ENCODE measurements around the gene GPX7.
A peak's percentile ranks its signal among the peaks of the same experiment; 100 is the strongest.

The GPX7 gene

DNA sequence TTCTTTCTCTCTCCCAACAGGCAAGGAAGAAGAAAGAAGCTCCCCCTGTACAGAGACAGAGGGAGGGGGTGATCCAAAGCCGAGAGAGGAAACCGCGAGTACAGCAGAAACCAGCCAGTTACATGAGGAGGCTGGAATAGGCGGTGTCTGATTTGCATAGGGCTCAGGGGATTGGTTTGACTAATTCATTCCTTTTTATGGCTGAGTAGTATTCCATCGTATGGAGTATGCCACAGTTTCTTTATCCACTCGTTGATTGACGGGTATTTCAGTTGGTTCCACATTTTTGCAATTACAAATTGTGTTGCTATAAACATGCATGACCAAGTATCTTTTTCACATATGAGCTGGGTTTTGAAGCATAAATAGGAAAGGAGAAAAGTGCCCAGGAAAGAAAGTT lies 3.4 kb upstream of the GPX7 start:
- no peak for DNase-seq
- TF ChIP-seq GATA1 (IDR thresholded peaks at IDR 0.05; ENCODE audit: low read depth, low read length) = no peak
- no peak for TF ChIP-seq POLR2A (IDR thresholded peaks at IDR 0.05; ENCODE audit: low read length)

DNA sequence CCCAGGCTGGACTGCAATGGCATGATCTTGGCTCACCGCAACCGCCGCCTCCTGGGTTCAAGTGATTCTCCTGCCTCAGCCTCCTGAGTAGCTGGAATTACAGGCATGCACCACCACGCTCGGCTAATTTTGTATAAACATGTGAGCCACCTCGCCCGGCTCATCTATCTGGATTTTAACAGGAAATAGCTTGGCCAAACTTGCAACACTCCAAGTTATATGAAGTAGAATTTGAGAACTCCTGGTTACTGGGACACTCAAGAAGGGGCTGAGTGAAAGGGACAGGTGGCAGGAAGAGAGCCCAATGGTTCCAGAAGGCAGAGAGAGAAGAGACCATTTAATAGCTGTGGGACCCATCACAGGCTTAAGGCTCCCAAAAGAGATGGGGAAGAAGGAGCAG lies 2.9 kb upstream of the GPX7 start:
- no peak for TF ChIP-seq GATA1 (IDR thresholded peaks at IDR 0.05; ENCODE audit: low read depth, low read length)
- no peak for TF ChIP-seq POLR2A (IDR thresholded peaks at IDR 0.05; ENCODE audit: low read length)
- DNase-seq = no peak

DNA sequence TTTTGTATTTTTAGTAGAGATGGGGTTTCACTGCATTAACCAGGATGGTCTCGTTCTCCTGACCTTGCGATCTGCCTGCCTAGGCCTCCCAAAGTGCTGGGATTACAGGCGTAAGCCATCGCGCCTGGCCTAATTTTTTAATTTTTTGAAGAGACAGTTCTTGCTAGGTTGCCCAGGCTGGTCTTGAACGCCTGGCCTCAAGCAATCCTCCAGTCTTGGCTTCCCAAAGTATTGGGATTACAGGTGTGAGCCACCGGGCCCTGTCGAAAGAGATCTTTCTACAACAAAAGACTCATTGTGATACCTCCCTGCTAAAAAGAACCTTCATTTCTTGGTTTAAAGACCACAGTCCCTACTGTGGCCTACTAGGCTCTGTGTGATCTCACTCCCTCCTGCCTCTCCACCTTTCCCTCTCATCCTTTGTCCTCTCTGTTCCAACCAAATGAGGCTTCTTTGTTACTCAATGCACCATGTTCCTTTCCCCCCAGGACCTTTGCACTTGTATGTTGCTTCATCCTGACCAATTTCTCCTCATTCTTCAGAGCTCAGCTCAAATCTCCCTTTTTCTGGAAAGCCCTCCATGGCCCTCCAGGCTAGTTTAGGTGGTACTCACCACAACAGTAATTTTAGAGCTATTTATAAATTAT lies 1.5 kb upstream of the GPX7 start:
- DNase-seq = no peak
- TF ChIP-seq GATA1 (IDR thresholded peaks at IDR 0.05; ENCODE audit: low read depth, low read length) (no peak), POLR2A (IDR thresholded peaks at IDR 0.05; ENCODE audit: low read length) (no peak)

DNA sequence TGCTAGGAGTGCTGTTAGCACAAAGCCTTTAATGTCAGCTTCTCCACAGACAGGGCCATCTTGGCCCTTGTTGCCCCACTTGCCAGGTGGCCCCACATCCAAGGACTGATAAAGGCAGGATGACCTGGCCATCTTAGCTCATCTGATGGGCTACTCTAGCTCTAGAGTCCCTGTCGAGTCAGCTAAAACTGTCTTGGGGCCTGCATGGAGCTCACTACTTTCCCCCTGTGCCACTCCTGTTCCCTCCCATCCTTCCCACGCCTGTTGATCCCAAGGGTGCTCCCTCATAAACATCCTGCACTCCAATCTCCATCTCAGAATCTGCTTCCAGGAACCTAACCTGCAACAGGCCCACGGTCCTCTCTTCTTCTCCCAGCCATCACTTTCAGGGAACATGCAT lies 652 bp upstream of the GPX7 start:
- DNase-seq = peak in 1 of 2 experiments; percentile 6
- TF ChIP-seq GATA1 (IDR thresholded peaks at IDR 0.05; ENCODE audit: low read depth, low read length) (no peak), POLR2A (IDR thresholded peaks at IDR 0.05; ENCODE audit: low read length) (no peak)

DNA sequence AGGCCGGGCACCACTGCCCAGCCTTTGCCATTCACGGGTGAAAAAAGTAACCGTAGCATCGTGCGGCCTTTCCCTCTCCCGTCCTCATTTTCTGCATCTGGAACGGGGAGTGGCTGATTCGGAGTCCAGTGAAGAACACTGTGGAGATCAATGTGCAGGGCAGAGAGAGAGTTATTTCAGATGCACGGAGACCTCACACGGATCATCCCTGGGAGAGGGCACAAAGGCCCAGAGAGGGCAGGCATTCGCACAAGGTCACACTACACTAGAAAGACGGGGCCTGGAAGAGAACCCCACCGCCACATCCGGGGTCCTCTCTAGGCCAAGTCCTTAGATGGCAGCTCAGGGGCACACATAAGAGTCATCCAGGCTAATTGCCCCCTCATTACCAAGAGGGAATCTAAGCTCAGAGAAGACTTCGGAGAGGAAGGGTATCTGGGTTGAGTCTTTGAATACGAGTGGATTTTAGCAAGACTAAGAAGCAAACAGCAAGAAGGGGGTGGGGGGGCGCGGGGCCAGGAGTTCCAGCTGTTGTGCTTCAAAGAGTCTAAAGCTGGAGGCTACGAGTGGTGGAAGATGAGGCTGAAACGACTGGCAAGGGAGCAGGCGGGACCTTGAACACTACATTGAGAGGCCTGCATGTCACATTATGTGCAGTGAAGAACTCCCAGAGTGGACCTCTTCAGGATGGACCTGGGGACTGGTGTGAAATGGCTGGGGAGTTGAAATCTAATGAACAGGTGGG lies 857 bp downstream of the GPX7 start:
- TF ChIP-seq GATA1 (IDR thresholded peaks at IDR 0.05; ENCODE audit: low read depth, low read length) (no peak), POLR2A (IDR thresholded peaks at IDR 0.05; ENCODE audit: low read length) (no peak)
- DNase-seq = no peak

DNA sequence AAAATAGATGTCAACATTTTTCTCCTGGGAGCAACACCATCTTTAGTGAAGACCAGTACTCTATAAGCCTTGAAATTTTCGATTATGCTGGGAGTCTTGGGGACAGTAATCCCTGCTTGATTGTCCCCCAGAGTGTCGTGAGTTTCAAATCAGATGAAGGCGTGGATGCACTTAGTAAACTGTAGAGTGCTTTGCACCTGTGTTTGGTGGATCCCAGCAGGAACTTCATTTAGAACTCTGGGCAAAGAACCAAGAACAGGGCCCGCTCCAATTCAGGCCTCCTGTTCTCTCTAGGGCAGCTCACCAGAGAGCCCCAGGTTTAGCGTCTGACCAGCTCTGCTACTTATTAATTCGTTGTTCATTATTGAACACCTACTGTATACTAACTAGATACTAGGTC lies 1.5 kb downstream of the GPX7 start:
- no peak for DNase-seq
- no peak for TF ChIP-seq GATA1 (IDR thresholded peaks at IDR 0.05; ENCODE audit: low read depth, low read length)
- TF ChIP-seq POLR2A (IDR thresholded peaks at IDR 0.05; ENCODE audit: low read length) = no peak

DNA sequence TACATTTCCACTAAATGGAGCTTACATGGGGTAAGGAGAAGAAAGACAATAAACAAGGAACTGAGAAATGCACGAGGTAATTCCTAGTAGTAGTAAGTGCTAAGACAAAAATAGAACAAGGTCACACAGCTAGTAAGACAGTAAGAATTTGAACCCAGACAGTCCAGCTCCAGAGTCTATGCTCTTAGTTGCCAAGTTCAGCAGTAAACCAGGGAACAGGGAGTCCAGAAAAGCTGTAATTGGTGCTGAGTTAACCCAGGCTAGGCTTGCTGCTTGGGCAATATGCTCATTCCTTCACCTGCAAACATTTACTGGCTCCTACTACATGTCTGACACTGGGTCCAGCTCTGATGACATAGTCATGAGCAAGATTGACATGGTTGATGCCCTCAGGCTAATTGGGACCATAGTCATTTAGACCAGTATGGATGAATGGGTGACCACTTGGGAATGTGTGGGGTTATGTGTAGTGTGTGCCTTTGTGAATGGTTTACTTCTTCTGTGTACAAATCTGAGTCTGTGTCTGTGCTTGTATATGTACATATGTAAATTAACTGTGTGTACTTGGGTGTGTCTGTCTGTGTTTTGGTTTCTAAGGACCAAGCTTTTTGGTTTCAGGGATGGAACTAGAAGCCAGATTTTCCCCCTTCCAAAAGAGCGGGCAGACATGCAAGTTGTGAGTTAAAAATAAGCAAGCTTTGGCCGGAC lies 2.0 kb downstream of the GPX7 start:
- TF ChIP-seq GATA1 (IDR thresholded peaks at IDR 0.05; ENCODE audit: low read depth, low read length) = no peak
- TF ChIP-seq POLR2A (IDR thresholded peaks at IDR 0.05; ENCODE audit: low read length) = no peak
- no peak for DNase-seq

DNA sequence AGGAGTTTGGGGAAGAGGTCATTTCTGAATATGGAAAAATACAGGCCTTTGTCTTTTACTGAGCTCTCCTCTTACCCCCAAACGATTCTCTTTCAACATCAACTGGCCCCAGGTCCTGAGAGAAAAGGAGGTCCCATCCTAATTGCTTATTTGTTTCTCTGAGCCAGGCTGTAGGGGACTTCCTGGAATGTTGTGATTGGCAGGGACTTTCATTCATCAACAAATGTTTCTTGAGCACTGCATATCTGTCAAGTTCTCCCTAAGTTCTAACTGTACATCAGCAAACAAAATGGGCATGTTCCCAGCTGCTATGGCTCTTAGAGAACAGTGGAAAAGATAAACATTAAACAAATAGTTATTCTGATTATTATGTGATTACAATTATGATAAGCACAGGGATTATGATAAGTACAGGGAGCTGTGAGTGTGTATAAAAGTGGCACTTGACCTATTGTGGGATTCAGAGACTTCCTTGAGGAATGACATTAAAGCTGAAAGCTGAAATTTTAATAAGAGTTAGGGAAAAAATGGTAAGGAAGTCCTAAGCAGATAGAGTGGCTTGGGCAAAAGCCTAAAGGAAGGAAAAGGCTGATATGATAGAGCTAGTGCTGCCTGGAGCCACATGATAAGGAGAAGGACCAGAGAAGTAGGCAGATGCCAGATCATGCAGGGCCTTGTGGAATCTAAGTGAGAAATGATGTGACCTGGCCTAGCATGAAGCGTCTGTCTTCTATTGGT lies 11.6 kb downstream of the GPX7 start:
- TF ChIP-seq POLR2A (IDR thresholded peaks at IDR 0.05; ENCODE audit: low read length) = no peak
- TF ChIP-seq GATA1 (IDR thresholded peaks at IDR 0.05; ENCODE audit: low read depth, low read length) = no peak
- peak; percentile 69 to 86 for DNase-seq

DNA sequence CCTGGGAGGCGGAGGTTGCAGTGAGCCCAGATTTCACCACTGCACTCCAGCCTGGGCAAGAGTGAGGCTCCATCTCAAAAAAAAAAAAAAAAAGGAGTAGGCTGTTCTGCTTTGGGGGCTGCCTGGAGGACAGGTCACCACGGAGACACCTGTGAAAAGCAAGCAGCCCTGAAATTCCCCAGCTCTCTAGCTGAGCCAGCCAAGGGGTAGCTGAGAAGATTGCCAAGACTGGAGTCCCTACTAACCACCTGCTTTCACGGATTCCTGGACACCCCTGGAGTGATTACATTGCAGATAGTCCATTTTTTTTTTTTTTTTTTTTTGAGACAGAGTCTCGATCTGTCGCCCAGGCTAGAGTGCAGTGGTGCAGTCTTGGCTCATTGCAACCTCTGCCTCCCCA lies 12.5 kb downstream of the GPX7 start:
- TF ChIP-seq POLR2A (IDR thresholded peaks at IDR 0.05; ENCODE audit: low read length) (no peak), GATA1 (IDR thresholded peaks at IDR 0.05; ENCODE audit: low read depth, low read length) (no peak)
- no peak for DNase-seq

DNA sequence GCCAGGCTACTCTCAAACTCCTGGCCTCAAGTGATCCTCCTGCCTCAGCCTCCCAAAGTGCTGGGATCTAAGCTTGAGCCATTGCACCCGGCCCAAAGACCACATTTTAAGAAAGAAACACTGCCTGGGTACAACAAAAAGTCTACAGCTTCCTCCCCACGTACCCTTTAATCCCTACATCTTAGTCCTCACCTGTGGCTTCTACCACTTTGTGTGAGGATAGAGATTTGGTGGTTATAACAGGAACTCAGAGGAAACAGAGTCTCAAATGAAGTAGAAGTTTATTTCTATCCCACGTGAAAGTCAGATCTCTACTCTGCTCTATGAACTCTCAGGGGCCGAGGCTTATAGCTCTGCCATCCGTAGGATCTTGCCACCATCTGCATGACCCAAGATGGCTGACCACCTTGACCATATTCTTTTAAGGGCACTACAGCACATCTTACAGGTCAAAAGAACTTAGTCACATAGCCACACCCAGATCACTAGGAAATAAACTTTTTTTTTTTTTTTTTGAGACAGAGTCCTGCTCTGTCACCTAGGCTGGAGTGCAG lies 13.4 kb downstream of the GPX7 start:
- DNase-seq = no peak
- TF ChIP-seq POLR2A (IDR thresholded peaks at IDR 0.05; ENCODE audit: low read length) = no peak

DNA sequence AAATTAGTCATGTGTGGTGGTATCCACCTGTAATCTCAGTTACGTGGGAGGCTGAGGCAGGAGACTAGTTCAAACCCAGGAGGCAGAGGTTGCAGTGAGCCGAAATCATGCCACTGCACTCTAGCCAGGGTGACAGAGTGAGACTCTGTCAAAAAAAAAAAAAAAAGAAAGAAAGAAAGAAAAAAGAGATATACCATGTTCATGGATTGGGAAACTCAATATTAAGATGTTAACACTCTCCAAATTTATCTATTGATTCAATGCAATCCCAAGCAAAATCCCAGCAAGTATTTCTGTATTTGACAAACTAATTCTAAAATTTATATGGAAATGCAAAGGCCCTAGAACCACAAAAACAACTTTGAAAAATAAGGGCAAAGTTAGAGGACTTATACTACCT lies 19.8 kb downstream of the GPX7 start:
- TF ChIP-seq POLR2A (IDR thresholded peaks at IDR 0.05; ENCODE audit: low read length) (no peak), GATA1 (IDR thresholded peaks at IDR 0.05; ENCODE audit: low read depth, low read length) (no peak)
- no peak for DNase-seq

DNA sequence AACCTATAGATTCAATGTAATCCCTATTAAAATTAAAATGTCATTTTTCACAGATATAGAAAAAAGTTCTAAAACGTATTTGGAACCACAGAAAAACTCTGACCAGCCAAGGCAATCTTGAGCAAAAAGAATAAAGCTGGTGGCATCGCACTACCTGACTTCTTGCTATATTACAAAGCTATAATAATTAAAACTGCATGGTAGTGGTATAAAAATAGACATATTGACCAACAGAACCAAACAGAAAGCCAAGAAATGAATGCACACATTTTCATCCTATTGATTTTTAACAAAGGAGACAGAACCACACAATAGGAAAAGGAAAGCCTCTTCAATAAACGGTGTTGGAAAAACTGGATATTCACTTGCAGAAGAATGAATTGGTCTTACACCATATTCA lies 21.6 kb downstream of the GPX7 start:
- TF ChIP-seq GATA1 (IDR thresholded peaks at IDR 0.05; ENCODE audit: low read depth, low read length) (no peak), POLR2A (IDR thresholded peaks at IDR 0.05; ENCODE audit: low read length) (no peak)
- DNase-seq = no peak

DNA sequence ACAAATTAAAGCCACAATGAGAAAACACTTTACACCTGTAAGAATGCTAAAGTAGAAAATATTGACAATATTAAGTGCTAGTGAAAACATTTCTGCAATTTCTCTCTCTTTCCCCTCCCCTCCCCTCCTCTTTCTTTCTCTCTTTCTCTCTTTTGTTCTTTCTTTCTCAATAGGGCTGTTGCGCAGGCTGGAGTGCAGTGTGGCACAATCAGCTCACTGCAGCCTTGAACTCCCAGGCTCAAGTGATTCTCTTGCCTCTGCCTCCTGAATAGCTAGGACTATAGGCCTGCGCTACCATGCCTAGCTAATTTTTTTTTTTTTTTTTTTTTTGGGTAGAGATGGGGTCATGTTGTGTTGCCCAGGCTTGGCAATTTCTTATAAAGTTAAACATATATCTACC lies 24.9 kb downstream of the GPX7 start:
- TF ChIP-seq POLR2A (IDR thresholded peaks at IDR 0.05; ENCODE audit: low read length) (no peak), GATA1 (IDR thresholded peaks at IDR 0.05; ENCODE audit: low read depth, low read length) (no peak)
- no peak for DNase-seq
